ENCODE measurements around the gene CMTM6. TPM values are rescaled to one million over a fixed set of nuclear protein-coding genes. Genes with fewer than 3 reads are reported as not detected.

CMTM6 gene
- total RNA-seq, 1 donor from 2014 or later: 83.7 TPM

DNA sequence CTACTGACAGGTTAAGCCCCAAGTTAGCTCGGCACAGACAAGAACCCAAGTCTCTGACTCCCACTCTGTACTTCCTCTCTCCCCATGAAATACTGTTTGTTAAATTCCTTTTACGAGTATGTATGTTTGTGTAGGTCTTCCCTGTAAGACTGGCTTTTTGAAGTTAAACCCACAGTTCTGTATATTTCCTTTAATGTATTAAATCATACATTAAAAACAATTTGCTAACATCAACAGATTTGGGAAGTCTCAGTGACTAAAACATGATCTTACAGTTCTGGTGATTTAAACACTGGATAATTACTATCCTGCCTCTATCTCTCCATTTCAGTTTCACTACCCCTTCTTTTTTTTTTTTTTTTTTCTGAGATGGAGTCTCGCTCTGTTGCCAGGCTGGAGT lies 4.4 kb downstream of the CMTM6 start:
- H3K36me3 ChIP-seq (ENCODE audit: control insufficient read depth, insufficient read depth, low read length): no peaks in the 10 kb centered on the region
- H3K4me3 ChIP-seq (ENCODE audit: low read depth, low read length): no peak overlapping the region
- TF ChIP-seq, protein P1, sequence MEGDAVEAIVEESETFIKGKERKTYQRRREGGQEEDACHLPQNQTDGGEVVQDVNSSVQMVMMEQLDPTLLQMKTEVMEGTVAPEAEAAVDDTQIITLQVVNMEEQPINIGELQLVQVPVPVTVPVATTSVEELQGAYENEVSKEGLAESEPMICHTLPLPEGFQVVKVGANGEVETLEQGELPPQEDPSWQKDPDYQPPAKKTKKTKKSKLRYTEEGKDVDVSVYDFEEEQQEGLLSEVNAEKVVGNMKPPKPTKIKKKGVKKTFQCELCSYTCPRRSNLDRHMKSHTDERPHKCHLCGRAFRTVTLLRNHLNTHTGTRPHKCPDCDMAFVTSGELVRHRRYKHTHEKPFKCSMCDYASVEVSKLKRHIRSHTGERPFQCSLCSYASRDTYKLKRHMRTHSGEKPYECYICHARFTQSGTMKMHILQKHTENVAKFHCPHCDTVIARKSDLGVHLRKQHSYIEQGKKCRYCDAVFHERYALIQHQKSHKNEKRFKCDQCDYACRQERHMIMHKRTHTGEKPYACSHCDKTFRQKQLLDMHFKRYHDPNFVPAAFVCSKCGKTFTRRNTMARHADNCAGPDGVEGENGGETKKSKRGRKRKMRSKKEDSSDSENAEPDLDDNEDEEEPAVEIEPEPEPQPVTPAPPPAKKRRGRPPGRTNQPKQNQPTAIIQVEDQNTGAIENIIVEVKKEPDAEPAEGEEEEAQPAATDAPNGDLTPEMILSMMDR (IDR thresholded peaks at IDR 0.05; ENCODE audit: insufficient read depth, low read length, poor library complexity, severe bottlenecking): no peak
- H3K27me3 ChIP-seq (ENCODE audit: control insufficient read depth, insufficient read depth, low read length): no peaks in the 10 kb centered on the region
- no peak for DNase-seq (ENCODE audit: low read depth)

DNA sequence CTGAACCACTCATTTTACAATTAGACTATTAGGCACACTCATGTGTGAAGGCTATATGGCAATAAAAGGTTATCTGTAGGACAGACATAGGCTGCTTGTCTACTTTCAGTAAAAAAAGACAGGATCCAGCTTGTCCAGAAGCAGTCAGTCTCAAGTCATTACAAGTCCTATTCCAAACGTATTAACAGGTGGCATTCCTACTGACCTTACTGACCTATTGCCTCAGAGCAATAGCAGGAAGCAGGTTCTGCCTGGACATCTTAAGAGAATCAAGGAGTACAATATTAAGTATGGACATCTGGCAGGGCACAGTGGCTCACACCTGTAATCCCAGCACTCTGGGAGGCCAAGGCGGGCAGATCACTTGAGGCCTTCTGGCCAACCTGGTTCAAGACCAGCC lies 7.0 kb downstream of the CMTM6 start:
- Histone ChIP-seq H3K36me3 (ENCODE audit: control insufficient read depth, insufficient read depth, low read length) (no peaks in the 10 kb centered on the region), H3K27me3 (ENCODE audit: control insufficient read depth, insufficient read depth, low read length) (no peaks in the 10 kb centered on the region), H3K4me3 (ENCODE audit: low read depth, low read length) (no peak overlapping the region)
- TF ChIP-seq, protein P1 (IDR thresholded peaks at IDR 0.05; ENCODE audit: insufficient read depth, low read length, poor library complexity, severe bottlenecking): no peak
- no peak for DNase-seq (ENCODE audit: low read depth)

DNA sequence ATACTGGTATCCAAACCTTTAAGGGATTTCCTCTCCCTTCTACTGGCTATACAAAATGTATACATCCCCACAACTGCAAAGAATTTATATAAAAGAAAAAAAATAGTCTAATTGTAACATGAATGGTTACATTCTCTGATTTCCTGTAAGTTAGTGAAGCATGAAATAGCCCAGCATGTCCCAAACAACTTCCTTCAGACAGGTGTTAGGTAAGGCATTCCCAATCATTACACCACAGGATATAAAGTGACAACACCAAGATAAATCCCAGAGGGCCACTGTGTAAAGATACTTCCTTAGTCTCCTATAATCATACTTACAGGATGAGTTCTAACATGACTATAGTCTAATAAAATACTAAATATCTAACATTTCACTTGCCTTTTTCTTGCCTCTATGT lies 7.6 kb downstream of the CMTM6 start:
- H3K4me3 ChIP-seq (ENCODE audit: low read depth, low read length): no peak overlapping the region
- no peaks in the 10 kb centered on the region for H3K27me3 ChIP-seq (ENCODE audit: control insufficient read depth, insufficient read depth, low read length)
- TF ChIP-seq, protein P1 (IDR thresholded peaks at IDR 0.05; ENCODE audit: insufficient read depth, low read length, poor library complexity, severe bottlenecking): no peak
- DNase-seq (ENCODE audit: low read depth): no peak
- H3K36me3 ChIP-seq (ENCODE audit: control insufficient read depth, insufficient read depth, low read length): no peaks in the 10 kb centered on the region

DNA sequence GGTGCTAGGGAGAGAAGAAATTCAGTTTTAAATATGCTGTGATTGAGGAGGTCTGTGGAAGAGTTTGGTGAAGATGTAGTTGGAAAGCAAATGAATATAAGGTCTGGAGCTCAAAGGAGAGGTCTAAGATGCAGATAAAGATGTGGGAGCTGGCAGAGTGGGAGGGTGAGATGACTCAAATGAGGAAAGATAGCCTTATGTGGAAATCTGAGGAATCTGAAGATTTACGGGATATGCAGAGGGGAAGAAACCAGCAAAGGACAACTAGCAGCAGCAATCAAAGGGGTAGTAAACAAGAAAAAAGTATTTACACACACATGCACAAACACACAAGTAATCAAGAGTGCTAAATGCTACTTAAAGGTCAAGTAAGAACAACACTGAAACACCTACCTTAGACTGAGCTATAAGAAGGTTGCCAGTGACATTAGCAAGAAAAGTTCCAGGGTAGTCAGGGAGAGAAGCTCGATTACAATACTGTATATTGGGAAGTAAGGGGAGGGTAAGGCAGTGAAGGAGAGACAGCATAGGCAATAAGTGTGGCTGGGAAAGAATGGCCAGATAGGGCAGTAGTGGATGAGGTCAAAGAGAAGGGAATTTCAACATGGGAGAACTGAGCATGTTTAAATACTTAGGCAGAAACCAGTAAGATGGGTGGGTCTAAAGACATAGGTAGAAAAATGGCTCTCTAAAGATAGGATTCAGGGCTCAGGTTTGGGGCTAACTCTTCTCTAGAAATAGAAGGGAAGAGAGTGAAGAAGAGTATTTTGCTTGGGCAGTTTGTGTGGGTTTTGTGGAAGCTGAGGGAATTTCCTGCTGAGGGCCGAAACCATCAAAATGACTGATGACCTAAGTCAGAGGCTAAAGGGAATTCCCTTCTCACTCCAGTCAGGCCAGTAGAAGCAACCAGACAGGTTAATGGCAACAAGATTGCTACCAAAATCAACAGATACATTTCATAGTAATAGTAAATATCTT lies 8.9 kb downstream of the CMTM6 start:
- H3K4me3 ChIP-seq (ENCODE audit: low read depth, low read length): no peak overlapping the region
- H3K36me3 ChIP-seq (ENCODE audit: control insufficient read depth, insufficient read depth, low read length): no peaks in the 10 kb centered on the region
- H3K27me3 ChIP-seq (ENCODE audit: control insufficient read depth, insufficient read depth, low read length): no peaks in the 10 kb centered on the region
- TF ChIP-seq, protein P1 (IDR thresholded peaks at IDR 0.05; ENCODE audit: insufficient read depth, low read length, poor library complexity, severe bottlenecking): no peak
- DNase-seq (ENCODE audit: low read depth): no peak

DNA sequence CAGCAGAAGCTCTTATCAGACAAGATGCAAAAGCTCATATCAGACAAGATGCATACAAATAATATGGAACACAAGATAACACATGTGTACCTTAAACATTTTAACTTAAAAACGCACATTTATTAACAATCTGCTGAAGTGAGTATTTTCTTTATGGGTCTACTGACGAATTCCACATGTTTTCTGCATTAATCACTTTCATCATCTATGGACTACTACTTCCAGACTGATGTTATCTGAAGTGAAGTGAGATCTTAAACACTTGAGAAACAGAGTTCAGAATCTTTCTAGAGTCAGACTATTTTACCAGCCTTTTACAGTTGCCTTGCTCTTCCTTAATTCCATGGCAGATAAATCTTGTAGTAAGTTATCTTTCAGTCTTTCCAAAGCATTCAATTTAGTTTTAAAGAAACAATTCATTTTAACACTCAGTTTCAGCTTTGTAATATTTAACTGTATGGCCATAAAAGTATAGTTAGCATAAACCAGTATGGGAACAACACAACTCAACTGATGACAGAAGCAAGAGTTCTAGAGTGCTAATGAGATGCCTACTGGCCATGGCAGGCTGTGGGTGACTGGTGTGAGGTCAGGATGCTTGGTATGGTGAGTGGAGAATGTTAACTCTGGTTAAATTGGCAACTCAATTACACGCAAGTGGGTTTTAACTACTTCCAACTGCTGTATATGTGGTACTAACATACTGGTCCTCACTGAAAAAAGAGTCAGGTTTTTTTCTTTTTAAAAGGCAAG lies 9.8 kb downstream of the CMTM6 start:
- Histone ChIP-seq H3K4me3 (ENCODE audit: low read depth, low read length) (no peak overlapping the region), H3K36me3 (ENCODE audit: control insufficient read depth, insufficient read depth, low read length) (no peaks in the 10 kb centered on the region), H3K27me3 (ENCODE audit: control insufficient read depth, insufficient read depth, low read length) (no peaks in the 10 kb centered on the region)
- TF ChIP-seq, protein P1 (IDR thresholded peaks at IDR 0.05; ENCODE audit: insufficient read depth, low read length, poor library complexity, severe bottlenecking): no peak
- DNase-seq (ENCODE audit: low read depth): no peak
